ENCODE results near the gene DLX2. TPM values are rescaled to one million over a fixed set of nuclear protein-coding genes. Genes with fewer than 3 reads are reported as not detected.
A peak's percentile ranks its signal among the peaks of the same experiment; 100 is the strongest.

Gene DLX2
- total and polyA plus RNA-seq, 2 of the 13 experiments (the other 11 are each of a cell fraction or from before 2014, with no cell fraction given), result 0.07 to 0.15 TPM

- TF ChIP-seq PCBP2 (optimal IDR thresholded peaks at IDR 0.05; ENCODE audit: low read depth, low read length, poor library complexity, severe bottlenecking) (no peak), SOX6 (IDR thresholded peaks at IDR 0.05) (no peak), SOX6 (CRISPR knock-in tag; IDR thresholded peaks at IDR 0.05) (peak; percentile 42; the same call in 1 of the 2 replicates), ZNF615 (CRISPR knock-in tag; IDR thresholded peaks at IDR 0.05; ENCODE audit: borderline replicate concordance) (no peak), ESRRA (CRISPR knock-in tag; IDR thresholded peaks at IDR 0.05; ENCODE audit: low read depth) (peak; percentile 43; the same call in 1 of the 2 replicates), BCL6 (CRISPR knock-in tag; IDR thresholded peaks at IDR 0.05) (peak; percentile 44; the same call in 1 of the 2 replicates), ZNF580 (CRISPR knock-in tag; IDR thresholded peaks at IDR 0.05; ENCODE audit: borderline replicate concordance, low read depth) (0 out of 2 replicates have a peak, but pooled peaks have one; percentile 26), ZNF207 (IDR thresholded peaks at IDR 0.05; ENCODE audit: borderline replicate concordance) (no peak), MXD3 (CRISPR knock-in tag; IDR thresholded peaks at IDR 0.05) (0 out of 2 replicates have a peak, but pooled peaks have one; percentile 7), ZNF607 (CRISPR knock-in tag; IDR thresholded peaks at IDR 0.05; ENCODE audit: borderline replicate concordance) (no peak), ZBTB40 (IDR thresholded peaks at IDR 0.05) (no peak), ZBTB40 (CRISPR knock-in tag; IDR thresholded peaks at IDR 0.05) (0 out of 2 replicates have a peak, but pooled peaks have one; percentile 16), RBM39 (IDR thresholded peaks at IDR 0.05; ENCODE audit: low read depth, low read length, poor library complexity, severe bottlenecking) (peak; percentile 16), CEBPB (IDR thresholded peaks at IDR 0.05; ENCODE audit: borderline replicate concordance, low read depth, low read length) (no peak), GZF1 (CRISPR knock-in tag; IDR thresholded peaks at IDR 0.05) (0 out of 2 replicates have a peak, but pooled peaks have one; percentile 39), ZNF10 (CRISPR knock-in tag; IDR thresholded peaks at IDR 0.05; ENCODE audit: borderline replicate concordance, low read depth) (0 out of 2 replicates have a peak, but pooled peaks have one; percentile 22), ZNF883 (CRISPR knock-in tag; IDR thresholded peaks at IDR 0.05; ENCODE audit: not compliant biosample characterization) (no peak), TBX2 (CRISPR knock-in tag; IDR thresholded peaks at IDR 0.05; ENCODE audit: borderline replicate concordance) (peak; percentile 59)
These were observed 8.2 kb downstream of the DLX2 start (continued) for GRCh38 chr2:172094294-172095145.
